ENCODE data around the gene GALNS. TPM values are rescaled to one million over a fixed set of nuclear protein-coding genes. Genes with fewer than 3 reads are reported as not detected.

GALNS gene
- total and polyA plus RNA-seq, 2 of the 13 experiments (the other 11 are each of a cell fraction or from before 2014, with no cell fraction given), result 9.2 to 9.8 TPM

DNA sequence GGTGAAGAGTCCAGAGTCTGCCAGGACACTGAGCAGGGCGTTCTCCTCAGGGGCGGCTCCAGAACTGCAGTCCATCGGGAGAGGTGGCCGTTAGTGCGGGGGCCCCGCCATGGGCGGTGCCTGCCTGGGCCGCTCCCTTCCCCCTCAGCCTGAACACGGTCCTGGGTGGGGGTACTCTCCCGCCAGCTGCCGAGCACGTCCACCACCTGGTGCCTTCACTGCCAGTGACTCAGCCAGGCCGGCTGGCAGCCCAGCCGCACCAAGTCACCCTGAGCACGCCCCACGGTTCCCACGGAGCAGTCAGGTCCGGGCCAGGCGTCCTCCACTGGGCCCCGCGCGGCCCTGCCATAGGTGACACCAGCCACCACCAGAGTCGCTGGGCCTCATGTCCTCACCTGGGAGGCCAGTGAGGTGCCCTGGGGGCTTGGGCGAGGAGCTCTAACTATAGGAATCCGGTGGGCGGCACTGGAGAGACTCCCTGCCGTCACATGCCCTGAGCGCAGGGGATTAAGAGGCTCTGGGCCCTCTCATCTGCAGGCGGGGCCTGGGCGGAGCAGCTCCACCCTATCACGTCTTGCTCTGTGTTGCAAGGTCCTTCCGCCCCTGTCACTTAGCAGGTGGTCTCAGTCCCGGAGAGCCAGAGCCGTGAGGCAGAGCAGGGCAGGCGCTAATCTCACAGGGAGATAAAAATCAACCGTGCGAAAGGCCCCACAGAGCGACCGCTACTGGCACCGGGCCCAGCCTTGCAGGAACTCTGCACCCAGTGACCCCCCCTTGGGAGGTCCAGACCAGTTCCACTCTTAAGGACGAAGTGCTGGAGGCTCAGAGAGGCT is 86.1 kb downstream of the GALNS start (continued):
- TF ChIP-seq, protein P1, sequence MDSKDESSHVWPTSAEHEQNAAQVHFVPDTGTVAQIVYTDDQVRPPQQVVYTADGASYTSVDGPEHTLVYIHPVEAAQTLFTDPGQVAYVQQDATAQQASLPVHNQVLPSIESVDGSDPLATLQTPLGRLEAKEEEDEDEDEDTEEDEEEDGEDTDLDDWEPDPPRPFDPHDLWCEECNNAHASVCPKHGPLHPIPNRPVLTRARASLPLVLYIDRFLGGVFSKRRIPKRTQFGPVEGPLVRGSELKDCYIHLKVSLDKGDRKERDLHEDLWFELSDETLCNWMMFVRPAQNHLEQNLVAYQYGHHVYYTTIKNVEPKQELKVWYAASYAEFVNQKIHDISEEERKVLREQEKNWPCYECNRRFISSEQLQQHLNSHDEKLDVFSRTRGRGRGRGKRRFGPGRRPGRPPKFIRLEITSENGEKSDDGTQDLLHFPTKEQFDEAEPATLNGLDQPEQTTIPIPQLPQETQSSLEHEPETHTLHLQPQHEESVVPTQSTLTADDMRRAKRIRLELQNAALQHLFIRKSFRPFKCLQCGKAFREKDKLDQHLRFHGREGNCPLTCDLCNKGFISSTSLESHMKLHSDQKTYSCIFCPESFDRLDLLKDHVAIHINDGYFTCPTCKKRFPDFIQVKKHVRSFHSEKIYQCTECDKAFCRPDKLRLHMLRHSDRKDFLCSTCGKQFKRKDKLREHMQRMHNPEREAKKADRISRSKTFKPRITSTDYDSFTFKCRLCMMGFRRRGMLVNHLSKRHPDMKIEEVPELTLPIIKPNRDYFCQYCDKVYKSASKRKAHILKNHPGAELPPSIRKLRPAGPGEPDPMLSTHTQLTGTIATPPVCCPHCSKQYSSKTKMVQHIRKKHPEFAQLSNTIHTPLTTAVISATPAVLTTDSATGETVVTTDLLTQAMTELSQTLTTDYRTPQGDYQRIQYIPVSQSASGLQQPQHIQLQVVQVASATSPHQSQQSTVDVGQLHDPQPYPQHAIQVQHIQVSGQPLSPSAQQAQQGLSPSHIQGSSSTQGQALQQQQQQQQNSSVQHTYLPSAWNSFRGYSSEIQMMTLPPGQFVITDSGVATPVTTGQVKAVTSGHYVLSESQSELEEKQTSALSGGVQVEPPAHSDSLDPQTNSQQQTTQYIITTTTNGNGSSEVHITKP (CRISPR knock-in tag; IDR thresholded peaks at IDR 0.05; ENCODE audit: low read depth), result peak; percentile 52; the same call in 1 of the 2 replicates
- TF ChIP-seq ARNT (IDR thresholded peaks at IDR 0.05), result no peak
- TF ChIP-seq NFE2 (CRISPR knock-in tag; IDR thresholded peaks at IDR 0.05), result no peak
- TF ChIP-seq ZNF331 (CRISPR knock-in tag; IDR thresholded peaks at IDR 0.05), result 0 out of 2 replicates have a peak, but pooled peaks have one; percentile 43
- TF ChIP-seq ZNF547 (CRISPR knock-in tag; IDR thresholded peaks at IDR 0.05), result 0 out of 2 replicates have a peak, but pooled peaks have one; percentile 12
- TF ChIP-seq, protein P2, sequence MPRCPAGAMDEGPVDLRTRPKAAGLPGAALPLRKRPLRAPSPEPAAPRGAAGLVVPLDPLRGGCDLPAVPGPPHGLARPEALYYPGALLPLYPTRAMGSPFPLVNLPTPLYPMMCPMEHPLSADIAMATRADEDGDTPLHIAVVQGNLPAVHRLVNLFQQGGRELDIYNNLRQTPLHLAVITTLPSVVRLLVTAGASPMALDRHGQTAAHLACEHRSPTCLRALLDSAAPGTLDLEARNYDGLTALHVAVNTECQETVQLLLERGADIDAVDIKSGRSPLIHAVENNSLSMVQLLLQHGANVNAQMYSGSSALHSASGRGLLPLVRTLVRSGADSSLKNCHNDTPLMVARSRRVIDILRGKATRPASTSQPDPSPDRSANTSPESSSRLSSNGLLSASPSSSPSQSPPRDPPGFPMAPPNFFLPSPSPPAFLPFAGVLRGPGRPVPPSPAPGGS (CRISPR knock-in tag; IDR thresholded peaks at IDR 0.05), result no peak; the same call in 1 of the 2 replicates
- TF ChIP-seq YY1 (IDR thresholded peaks at IDR 0.05; ENCODE audit: insufficient read depth, insufficient replicate concordance, low read depth, low read length), result no peak
- TF ChIP-seq FOXO1 (CRISPR knock-in tag; IDR thresholded peaks at IDR 0.05), result no peak
- 0 out of 4 replicates have a peak, but pooled peaks of 1 of the 2 experiments have one; percentile 24 for TF ChIP-seq POLR2A (IDR thresholded peaks at IDR 0.05; ENCODE audit: insufficient read depth in 1 of 2, low read depth in 2 of 2, low read length in 2 of 2)
- 0 out of 2 replicates have a peak, but pooled peaks have one; percentile 25 for TF ChIP-seq PPARG (CRISPR knock-in tag; conservative IDR thresholded peaks at IDR 0.05)
- TF ChIP-seq ZMYM2 (CRISPR knock-in tag; IDR thresholded peaks at IDR 0.05), result no peak
- TF ChIP-seq, protein P3, sequence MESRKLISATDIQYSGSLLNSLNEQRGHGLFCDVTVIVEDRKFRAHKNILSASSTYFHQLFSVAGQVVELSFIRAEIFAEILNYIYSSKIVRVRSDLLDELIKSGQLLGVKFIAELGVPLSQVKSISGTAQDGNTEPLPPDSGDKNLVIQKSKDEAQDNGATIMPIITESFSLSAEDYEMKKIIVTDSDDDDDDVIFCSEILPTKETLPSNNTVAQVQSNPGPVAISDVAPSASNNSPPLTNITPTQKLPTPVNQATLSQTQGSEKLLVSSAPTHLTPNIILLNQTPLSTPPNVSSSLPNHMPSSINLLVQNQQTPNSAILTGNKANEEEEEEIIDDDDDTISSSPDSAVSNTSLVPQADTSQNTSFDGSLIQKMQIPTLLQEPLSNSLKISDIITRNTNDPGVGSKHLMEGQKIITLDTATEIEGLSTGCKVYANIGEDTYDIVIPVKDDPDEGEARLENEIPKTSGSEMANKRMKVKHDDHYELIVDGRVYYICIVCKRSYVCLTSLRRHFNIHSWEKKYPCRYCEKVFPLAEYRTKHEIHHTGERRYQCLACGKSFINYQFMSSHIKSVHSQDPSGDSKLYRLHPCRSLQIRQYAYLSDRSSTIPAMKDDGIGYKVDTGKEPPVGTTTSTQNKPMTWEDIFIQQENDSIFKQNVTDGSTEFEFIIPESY (CRISPR knock-in tag; IDR thresholded peaks at IDR 0.05), result peak; percentile 61; the same call in 1 of the 2 replicates
- TF ChIP-seq, protein P4, sequence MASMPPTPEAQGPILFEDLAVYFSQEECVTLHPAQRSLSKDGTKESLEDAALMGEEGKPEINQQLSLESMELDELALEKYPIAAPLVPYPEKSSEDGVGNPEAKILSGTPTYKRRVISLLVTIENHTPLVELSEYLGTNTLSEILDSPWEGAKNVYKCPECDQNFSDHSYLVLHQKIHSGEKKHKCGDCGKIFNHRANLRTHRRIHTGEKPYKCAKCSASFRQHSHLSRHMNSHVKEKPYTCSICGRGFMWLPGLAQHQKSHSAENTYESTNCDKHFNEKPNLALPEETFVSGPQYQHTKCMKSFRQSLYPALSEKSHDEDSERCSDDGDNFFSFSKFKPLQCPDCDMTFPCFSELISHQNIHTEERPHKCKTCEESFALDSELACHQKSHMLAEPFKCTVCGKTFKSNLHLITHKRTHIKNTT (CRISPR knock-in tag; IDR thresholded peaks at IDR 0.05), result no peak
- TF ChIP-seq, protein P5, sequence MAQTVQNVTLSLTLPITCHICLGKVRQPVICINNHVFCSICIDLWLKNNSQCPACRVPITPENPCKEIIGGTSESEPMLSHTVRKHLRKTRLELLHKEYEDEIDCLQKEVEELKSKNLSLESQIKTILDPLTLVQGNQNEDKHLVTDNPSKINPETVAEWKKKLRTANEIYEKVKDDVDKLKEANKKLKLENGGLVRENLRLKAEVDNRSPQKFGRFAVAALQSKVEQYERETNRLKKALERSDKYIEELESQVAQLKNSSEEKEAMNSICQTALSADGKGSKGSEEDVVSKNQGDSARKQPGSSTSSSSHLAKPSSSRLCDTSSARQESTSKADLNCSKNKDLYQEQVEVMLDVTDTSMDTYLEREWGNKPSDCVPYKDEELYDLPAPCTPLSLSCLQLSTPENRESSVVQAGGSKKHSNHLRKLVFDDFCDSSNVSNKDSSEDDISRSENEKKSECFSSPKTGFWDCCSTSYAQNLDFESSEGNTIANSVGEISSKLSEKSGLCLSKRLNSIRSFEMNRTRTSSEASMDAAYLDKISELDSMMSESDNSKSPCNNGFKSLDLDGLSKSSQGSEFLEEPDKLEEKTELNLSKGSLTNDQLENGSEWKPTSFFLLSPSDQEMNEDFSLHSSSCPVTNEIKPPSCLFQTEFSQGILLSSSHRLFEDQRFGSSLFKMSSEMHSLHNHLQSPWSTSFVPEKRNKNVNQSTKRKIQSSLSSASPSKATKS (CRISPR knock-in tag; IDR thresholded peaks at IDR 0.05), result no peak
- peak; percentile 13; the same call in 1 of the 2 replicates for TF ChIP-seq FOSL2 (CRISPR knock-in tag; IDR thresholded peaks at IDR 0.05)
